HG03039 (cell line): ENCODE measurements around the gene TMEM120B.

Experiments used
- ATAC-seq: cut with Tn5 transposase; IDR thresholded peaks from one replicate; pipeline ENCODE4 v1.9.1; 2021; ENCODE audit warnings: mild to moderate bottlenecking, moderate library complexity; ENCODE audit not compliant: unreplicated experiment

TMEM120B gene

GRCh38 chr12:121812320-121812871, 99.8 kb downstream of the TMEM120B start:
- no peak for ATAC-seq

GRCh38 chr12:121812921-121813896, 100.7 kb downstream of the TMEM120B start:
- no peak for ATAC-seq

GRCh38 chr12:121813951-121814350, 101.4 kb downstream of the TMEM120B start:
- no peak for ATAC-seq

- no peak for ATAC-seq
Measured at GRCh38 chr12:121814429-121815119, 102.0 kb downstream of the TMEM120B start.

- ATAC-seq, result no peak
Measured at GRCh38 chr12:121815263-121815662, 102.7 kb downstream of the TMEM120B start.

- ATAC-seq, result no peak
Measured at GRCh38 chr12:121816925-121817647, 104.5 kb downstream of the TMEM120B start.

GRCh38 chr12:121817648-121818043, 105.1 kb downstream of the TMEM120B start:
- ATAC-seq, result no peak

- ATAC-seq, result no peak
Measured at GRCh38 chr12:121819212-121819949, 106.8 kb downstream of the TMEM120B start.

- ATAC-seq, result no peak
Measured at GRCh38 chr12:121820056-121820455, 107.5 kb downstream of the TMEM120B start.

GRCh38 chr12:121822393-121823100, 110.0 kb downstream of the TMEM120B start:
- ATAC-seq, result no peak

- ATAC-seq, result no peak
Measured at GRCh38 chr12:121823101-121823726, 110.7 kb downstream of the TMEM120B start.

- no peak for ATAC-seq
Measured at GRCh38 chr12:121823727-121824115, 111.2 kb downstream of the TMEM120B start.

- ATAC-seq, result no peak
Measured at GRCh38 chr12:121825041-121825523, 112.5 kb downstream of the TMEM120B start.

GRCh38 chr12:121826318-121827150, 114.0 kb downstream of the TMEM120B start:
- ATAC-seq, result no peak

- ATAC-seq, result no peak
Measured at GRCh38 chr12:121827351-121828099, 115.0 kb downstream of the TMEM120B start.

- ATAC-seq, result no peak
Measured at GRCh38 chr12:121828306-121828705, 115.8 kb downstream of the TMEM120B start.

- no peak for ATAC-seq
Measured at GRCh38 chr12:121828826-121829225, 116.3 kb downstream of the TMEM120B start.
